Measurements from ENCODE around the gene KSR2.

Gene KSR2

DNA sequence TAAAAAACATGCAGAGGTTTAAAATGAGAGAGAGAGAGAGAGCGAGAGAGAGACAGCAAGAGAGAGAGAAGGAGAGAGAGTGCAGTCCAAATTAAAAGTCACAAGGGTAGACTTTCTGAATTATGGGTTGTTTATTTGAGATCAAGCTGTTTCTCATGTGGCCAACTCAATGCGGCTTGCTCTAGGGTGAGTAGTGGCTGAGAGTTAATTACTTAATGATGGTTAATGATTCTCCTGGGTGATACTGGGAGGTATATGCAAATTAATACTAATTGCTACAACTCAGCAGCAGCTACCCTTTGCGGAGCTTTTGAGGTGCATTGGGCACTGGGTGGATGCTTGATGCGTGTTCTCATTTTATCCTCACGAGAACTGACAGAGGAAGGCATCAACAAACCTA, 485.3 kb downstream of the KSR2 start:
- Histone ChIP-seq H3K4me1 (ENCODE audit: control insufficient read depth, insufficient read depth, low read length) (no peaks in the 10 kb centered on the region), H3K27me3 (ENCODE audit: control insufficient read depth, insufficient read depth, low read length) (no peaks in the 10 kb centered on the region), H3K4me3 (ENCODE audit: low read depth, low read length) (no peak overlapping the region), H3K9me3 (ENCODE audit: control insufficient read depth, insufficient read depth, low read length) (no peaks in the 10 kb centered on the region), H3K9ac (ENCODE audit: low read depth, low read length) (no peak overlapping the region), H3K36me3 (ENCODE audit: control insufficient read depth, insufficient read depth, low read length) (no peaks in the 10 kb centered on the region), H3K27ac (ENCODE audit: low read depth, low read length) (no peak overlapping the region)

DNA sequence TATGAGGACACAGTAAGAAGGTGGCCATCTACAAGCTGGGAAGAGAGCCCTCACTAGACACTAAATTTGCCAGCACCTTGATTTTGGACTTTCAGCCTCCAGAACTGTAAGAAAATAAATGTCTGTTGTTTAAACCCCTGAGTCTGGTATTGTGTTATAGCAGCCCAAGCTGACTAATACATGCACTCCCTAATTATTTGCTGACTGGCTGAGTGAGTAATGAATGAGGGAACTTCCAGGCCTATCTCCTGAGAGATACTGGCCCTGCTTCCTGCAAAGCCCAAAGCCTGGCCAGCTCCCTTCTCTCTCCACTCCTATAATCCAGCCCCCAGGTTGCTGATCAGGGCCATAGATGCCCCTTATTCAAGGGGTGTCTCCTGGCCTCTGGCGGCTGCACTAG, 487.3 kb downstream of the KSR2 start:
- no peak overlapping the region for H3K9ac ChIP-seq (ENCODE audit: low read depth, low read length)
- H3K27ac ChIP-seq (ENCODE audit: low read depth, low read length): no peak overlapping the region
- H3K9me3 ChIP-seq (ENCODE audit: control insufficient read depth, insufficient read depth, low read length): no peaks in the 10 kb centered on the region
- no peaks in the 10 kb centered on the region; the same call in 1 of the 2 replicates for H3K4me1 ChIP-seq (ENCODE audit: control insufficient read depth, insufficient read depth, low read length)
- H3K4me3 ChIP-seq (ENCODE audit: low read depth, low read length): no peak overlapping the region
- H3K36me3 ChIP-seq (ENCODE audit: control insufficient read depth, insufficient read depth, low read length): no peaks in the 10 kb centered on the region
- no peaks in the 10 kb centered on the region for H3K27me3 ChIP-seq (ENCODE audit: control insufficient read depth, insufficient read depth, low read length)

DNA sequence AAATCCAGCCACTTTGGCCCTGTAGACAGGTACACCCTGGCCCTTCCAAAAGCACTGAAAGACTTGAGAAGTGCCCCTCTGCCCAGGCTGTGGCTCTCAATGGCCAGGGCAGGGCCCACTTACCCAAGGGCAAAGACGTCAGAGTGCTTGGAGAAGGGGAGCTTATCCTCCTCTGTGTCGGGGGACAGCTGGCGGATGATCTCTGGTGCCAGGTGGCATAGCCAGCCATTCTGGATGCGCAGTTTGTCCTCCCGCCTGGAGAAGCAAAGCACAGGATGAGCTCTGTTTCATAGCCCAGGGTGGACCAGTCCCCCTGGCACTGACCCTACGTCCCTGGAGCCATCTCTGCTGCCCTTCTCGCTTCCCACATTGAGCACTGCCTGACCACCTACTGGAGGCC, 492.4 kb downstream of the KSR2 start:
- no peaks in the 10 kb centered on the region for H3K27me3 ChIP-seq (ENCODE audit: control insufficient read depth, insufficient read depth, low read length)
- no peaks in the 10 kb centered on the region for H3K36me3 ChIP-seq (ENCODE audit: control insufficient read depth, insufficient read depth, low read length)
- H3K9me3 ChIP-seq (ENCODE audit: control insufficient read depth, insufficient read depth, low read length): no peaks in the 10 kb centered on the region
- H3K4me3 ChIP-seq (ENCODE audit: low read depth, low read length): no peak overlapping the region
- H3K9ac ChIP-seq (ENCODE audit: low read depth, low read length): no peak overlapping the region
- peaks cover 2% of the 10 kb centered on the region; the same call in 1 of the 2 replicates for H3K4me1 ChIP-seq (ENCODE audit: control insufficient read depth, insufficient read depth, low read length)
- H3K27ac ChIP-seq (ENCODE audit: low read depth, low read length): no peak overlapping the region

DNA sequence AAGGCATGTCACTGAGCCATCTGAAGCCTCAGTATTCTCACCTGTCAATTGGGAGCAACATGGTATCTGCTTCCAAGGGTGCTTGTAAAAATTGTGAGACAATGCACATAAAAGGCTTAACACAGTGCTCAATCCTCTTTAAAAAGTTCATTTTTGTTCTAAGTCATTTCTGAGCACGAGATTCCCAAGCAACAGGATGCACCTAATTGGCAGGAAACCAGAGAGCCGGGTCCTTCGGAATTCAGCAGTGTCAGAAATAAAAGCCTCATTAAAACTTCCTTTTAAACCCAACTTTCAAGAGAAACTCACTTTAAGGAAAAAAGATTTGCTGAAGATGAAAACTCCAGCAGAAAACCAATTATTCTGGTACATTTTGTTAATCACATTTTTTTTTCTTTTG, 494.9 kb downstream of the KSR2 start:
- H3K36me3 ChIP-seq (ENCODE audit: control insufficient read depth, insufficient read depth, low read length): no peaks in the 10 kb centered on the region
- H3K27ac ChIP-seq (ENCODE audit: low read depth, low read length): no peak overlapping the region
- H3K9ac ChIP-seq (ENCODE audit: low read depth, low read length): no peak overlapping the region
- no peak overlapping the region for H3K4me3 ChIP-seq (ENCODE audit: low read depth, low read length)
- no peaks in the 10 kb centered on the region for H3K27me3 ChIP-seq (ENCODE audit: control insufficient read depth, insufficient read depth, low read length)
- H3K9me3 ChIP-seq (ENCODE audit: control insufficient read depth, insufficient read depth, low read length): no peaks in the 10 kb centered on the region
- H3K4me1 ChIP-seq (ENCODE audit: control insufficient read depth, insufficient read depth, low read length): peaks cover 2% of the 10 kb centered on the region; the same call in 1 of the 2 replicates

DNA sequence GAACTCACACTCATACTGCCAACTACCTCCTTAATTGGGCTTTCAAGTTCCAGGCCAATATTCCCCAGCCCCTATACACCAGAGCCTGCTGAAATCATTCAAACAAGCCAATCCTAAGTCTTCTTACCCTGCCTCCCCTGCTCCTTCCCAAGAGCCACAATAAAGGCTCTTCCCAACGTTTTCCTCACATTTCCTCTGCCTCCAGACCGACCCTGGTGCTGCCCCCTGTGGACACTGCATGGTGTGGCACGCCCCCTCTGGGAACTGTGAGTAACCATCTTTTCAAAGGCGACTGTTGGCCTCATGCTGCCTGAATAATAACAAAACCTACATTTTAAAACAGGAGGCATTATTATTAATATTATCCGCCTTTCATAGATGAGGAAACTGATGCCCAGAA, 495.8 kb downstream of the KSR2 start:
- Histone ChIP-seq H3K4me1 (ENCODE audit: control insufficient read depth, insufficient read depth, low read length) (peaks cover 2% of the 10 kb centered on the region; the same call in 1 of the 2 replicates), H3K27me3 (ENCODE audit: control insufficient read depth, insufficient read depth, low read length) (no peaks in the 10 kb centered on the region), H3K36me3 (ENCODE audit: control insufficient read depth, insufficient read depth, low read length) (no peaks in the 10 kb centered on the region), H3K9me3 (ENCODE audit: control insufficient read depth, insufficient read depth, low read length) (no peaks in the 10 kb centered on the region), H3K4me3 (ENCODE audit: low read depth, low read length) (no peak overlapping the region), H3K9ac (ENCODE audit: low read depth, low read length) (no peak overlapping the region), H3K27ac (ENCODE audit: low read depth, low read length) (no peak overlapping the region)

DNA sequence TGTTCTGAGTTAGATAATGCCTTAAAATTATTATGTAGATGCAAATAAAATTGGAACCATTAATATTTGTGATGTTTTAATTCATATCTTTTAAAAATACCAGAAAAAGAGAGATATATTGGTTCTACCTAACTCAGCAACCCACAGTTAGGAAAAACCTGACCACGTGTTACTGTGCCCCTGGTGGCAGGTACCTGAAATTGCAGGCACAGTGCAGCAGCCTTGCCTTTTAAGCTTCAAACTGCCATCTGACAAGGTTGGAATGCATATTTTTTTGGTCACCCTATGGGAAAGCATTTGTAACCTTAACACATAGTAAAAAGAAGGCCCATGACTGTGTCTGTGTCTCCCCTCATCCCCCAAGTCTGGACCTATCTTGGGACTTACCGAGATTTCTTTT, 498.0 kb downstream of the KSR2 start:
- Histone ChIP-seq H3K4me1 (ENCODE audit: control insufficient read depth, insufficient read depth, low read length) (peaks cover 2% of the 10 kb centered on the region; the same call in 1 of the 2 replicates), H3K9ac (ENCODE audit: low read depth, low read length) (no peak overlapping the region), H3K27me3 (ENCODE audit: control insufficient read depth, insufficient read depth, low read length) (no peaks in the 10 kb centered on the region), H3K4me3 (ENCODE audit: low read depth, low read length) (no peak overlapping the region), H3K27ac (ENCODE audit: low read depth, low read length) (no peak overlapping the region), H3K9me3 (ENCODE audit: control insufficient read depth, insufficient read depth, low read length) (no peaks in the 10 kb centered on the region), H3K36me3 (ENCODE audit: control insufficient read depth, insufficient read depth, low read length) (no peaks in the 10 kb centered on the region)

DNA sequence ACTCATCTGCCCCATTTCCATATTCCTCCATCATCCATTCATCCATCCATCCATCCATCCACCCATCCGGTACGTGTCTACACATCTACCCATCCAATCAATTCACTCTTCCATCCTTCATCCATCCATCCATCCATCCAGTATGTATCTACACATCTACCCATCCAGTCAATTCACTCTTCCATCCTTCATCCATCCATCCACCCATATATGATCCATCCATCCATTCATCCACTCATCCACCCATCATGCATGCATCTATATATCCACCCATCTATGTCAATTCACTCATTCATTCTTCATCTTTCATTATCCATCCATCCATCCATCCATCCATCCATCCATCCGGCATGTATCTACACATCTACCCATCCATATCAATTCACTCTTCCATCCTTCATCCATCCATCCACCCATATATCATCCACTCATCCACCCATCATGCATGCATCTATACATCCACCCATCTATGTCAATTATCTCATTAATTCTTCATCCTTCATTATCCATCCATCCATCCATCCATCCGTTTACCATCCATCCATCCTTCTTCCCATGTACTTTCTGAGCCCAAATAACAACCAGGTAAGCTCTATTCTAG, 498.8 kb downstream of the KSR2 start:
- no peaks in the 10 kb centered on the region for H3K9me3 ChIP-seq (ENCODE audit: control insufficient read depth, insufficient read depth, low read length)
- no peak overlapping the region for H3K9ac ChIP-seq (ENCODE audit: low read depth, low read length)
- H3K4me3 ChIP-seq (ENCODE audit: low read depth, low read length): no peak overlapping the region
- H3K36me3 ChIP-seq (ENCODE audit: control insufficient read depth, insufficient read depth, low read length): no peaks in the 10 kb centered on the region
- no peaks in the 10 kb centered on the region for H3K27me3 ChIP-seq (ENCODE audit: control insufficient read depth, insufficient read depth, low read length)
- peaks cover 2% of the 10 kb centered on the region; the same call in 1 of the 2 replicates for H3K4me1 ChIP-seq (ENCODE audit: control insufficient read depth, insufficient read depth, low read length)
- H3K27ac ChIP-seq (ENCODE audit: low read depth, low read length): no peak overlapping the region

DNA sequence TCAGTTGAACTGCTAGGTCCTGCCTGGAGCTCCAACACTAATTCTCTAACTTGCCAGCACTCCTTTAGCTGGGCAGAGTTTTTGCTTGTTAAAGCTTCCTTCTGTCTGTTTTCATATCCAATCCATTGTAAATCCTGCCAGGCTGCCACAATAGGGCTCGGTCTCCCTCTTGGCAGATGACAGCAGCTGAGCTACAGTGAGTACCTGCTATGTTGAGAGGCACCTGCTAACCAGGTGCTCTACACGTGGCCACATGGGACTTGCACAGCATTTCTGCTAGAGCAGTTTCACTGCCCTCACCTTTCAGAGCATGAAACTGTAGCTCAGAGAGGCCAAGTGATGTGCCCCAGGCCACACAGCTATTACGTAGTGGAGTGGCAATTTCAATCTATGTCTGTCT, 500.8 kb downstream of the KSR2 start:
- Histone ChIP-seq H3K4me1 (ENCODE audit: control insufficient read depth, insufficient read depth, low read length) (peaks cover 2% of the 10 kb centered on the region; the same call in 1 of the 2 replicates), H3K27ac (ENCODE audit: low read depth, low read length) (no peak overlapping the region), H3K4me3 (ENCODE audit: low read depth, low read length) (no peak overlapping the region), H3K27me3 (ENCODE audit: control insufficient read depth, insufficient read depth, low read length) (no peaks in the 10 kb centered on the region), H3K36me3 (ENCODE audit: control insufficient read depth, insufficient read depth, low read length) (no peaks in the 10 kb centered on the region), H3K9me3 (ENCODE audit: control insufficient read depth, insufficient read depth, low read length) (no peaks in the 10 kb centered on the region), H3K9ac (ENCODE audit: low read depth, low read length) (no peak overlapping the region)

DNA sequence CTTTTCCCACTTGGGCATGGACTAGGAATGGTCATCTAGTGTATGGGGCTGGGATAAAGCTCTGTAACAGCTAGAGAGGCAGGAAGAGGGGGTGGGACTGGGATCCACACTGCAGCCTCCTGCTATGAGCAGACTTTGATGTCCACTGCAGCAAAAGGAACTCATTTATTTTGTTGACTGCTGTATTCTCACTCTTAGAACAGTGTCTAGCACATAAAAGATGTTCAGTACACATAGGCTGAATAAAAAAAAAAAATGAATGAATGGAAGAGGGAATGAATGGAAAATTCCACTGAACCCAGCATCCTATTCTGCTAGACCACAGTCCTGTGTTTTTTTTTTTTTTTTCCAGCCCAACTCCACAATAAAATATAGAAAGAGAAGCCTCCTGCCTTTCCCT, 501.2 kb downstream of the KSR2 start:
- no peaks in the 10 kb centered on the region for H3K27me3 ChIP-seq (ENCODE audit: control insufficient read depth, insufficient read depth, low read length)
- no peak overlapping the region for H3K4me3 ChIP-seq (ENCODE audit: low read depth, low read length)
- H3K27ac ChIP-seq (ENCODE audit: low read depth, low read length): no peak overlapping the region
- H3K36me3 ChIP-seq (ENCODE audit: control insufficient read depth, insufficient read depth, low read length): no peaks in the 10 kb centered on the region
- no peak overlapping the region for H3K9ac ChIP-seq (ENCODE audit: low read depth, low read length)
- no peaks in the 10 kb centered on the region for H3K4me1 ChIP-seq (ENCODE audit: control insufficient read depth, insufficient read depth, low read length)
- no peaks in the 10 kb centered on the region for H3K9me3 ChIP-seq (ENCODE audit: control insufficient read depth, insufficient read depth, low read length)

DNA sequence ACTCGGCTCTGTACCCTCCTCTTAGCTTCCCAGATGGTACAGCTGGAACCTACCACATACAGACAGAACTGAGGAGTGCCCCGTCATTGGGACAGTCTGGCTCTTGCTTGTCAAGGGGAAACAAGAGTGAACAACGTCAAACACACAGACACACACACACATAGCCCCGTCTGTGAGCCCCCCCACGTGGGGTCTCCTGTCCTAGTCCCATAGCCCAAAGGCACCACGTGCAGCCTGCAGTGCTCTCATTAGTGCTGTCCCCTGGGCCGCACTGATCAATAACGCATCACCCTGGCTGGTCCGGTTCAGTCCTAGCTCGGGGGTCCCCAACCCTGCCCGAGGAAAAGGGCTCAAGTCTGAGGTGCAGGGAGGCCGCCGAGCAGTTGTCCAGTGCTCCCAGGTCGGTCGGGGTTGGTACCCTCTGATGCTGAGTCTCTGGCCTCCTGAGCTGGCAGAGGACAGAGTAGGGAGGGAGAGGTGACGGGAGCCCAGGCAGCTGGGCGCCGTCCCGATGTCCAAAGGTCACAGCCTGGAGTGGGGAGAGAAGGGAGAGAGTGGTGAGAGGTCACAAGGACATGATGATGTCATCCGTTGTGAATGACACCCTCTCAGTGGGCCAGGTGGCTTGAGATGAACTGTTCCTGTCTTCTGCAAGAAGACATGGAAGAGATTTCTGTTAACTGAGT, 502.0 kb downstream of the KSR2 start:
- no peaks in the 10 kb centered on the region for H3K9me3 ChIP-seq (ENCODE audit: control insufficient read depth, insufficient read depth, low read length)
- H3K27me3 ChIP-seq (ENCODE audit: control insufficient read depth, insufficient read depth, low read length): no peaks in the 10 kb centered on the region
- no peak overlapping the region for H3K27ac ChIP-seq (ENCODE audit: low read depth, low read length)
- no peak overlapping the region for H3K9ac ChIP-seq (ENCODE audit: low read depth, low read length)
- H3K4me1 ChIP-seq (ENCODE audit: control insufficient read depth, insufficient read depth, low read length): no peaks in the 10 kb centered on the region
- no peak overlapping the region for H3K4me3 ChIP-seq (ENCODE audit: low read depth, low read length)
- H3K36me3 ChIP-seq (ENCODE audit: control insufficient read depth, insufficient read depth, low read length): no peaks in the 10 kb centered on the region

DNA sequence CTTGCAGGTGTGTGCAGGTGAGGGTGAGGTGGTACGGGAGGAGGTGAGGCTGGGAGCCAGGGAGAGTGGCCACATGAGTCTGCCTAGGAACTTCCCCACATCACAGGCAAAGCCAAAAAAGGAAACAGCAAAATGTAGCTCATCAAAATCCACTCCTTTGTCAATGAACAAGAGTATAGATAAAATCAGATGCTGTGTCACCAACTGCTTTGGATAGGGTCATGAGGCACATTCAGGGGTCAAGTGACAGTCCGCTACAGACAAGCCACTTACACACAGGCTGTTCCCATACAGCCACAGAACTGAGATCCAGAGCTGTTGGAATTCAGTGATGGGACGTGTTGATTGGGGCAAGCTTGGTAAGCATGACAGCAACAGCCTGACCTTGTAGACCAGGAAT, 507.1 kb downstream of the KSR2 start:
- Histone ChIP-seq H3K9me3 (ENCODE audit: control insufficient read depth, insufficient read depth, low read length) (no peaks in the 10 kb centered on the region), H3K27me3 (ENCODE audit: control insufficient read depth, insufficient read depth, low read length) (no peaks in the 10 kb centered on the region), H3K9ac (ENCODE audit: low read depth, low read length) (no peak overlapping the region), H3K27ac (ENCODE audit: low read depth, low read length) (no peak overlapping the region), H3K4me3 (ENCODE audit: low read depth, low read length) (no peak overlapping the region), H3K36me3 (ENCODE audit: control insufficient read depth, insufficient read depth, low read length) (no peaks in the 10 kb centered on the region), H3K4me1 (ENCODE audit: control insufficient read depth, insufficient read depth, low read length) (no peaks in the 10 kb centered on the region)

All from HUES48 (cell line).